GM23248 (cell line): ENCODE measurements around the gene ZNF544. TPM values are rescaled to one million over a fixed set of nuclear protein-coding genes. Genes with fewer than 3 reads are reported as not detected.

Source experiments
- DNase-seq: peaks from one replicate; pipeline ENCODE4 v3.0.0-alpha.2; 2015
- H2AFZ ChIP-seq: fragments of 200-600 bp; sonication (generic); 2 replicates; pipeline ENCODE4 v1.6.1; 2016; ENCODE audit warnings: antibody characterized with exemption
- H3F3A ChIP-seq: fragments of 200-600 bp; sonication (generic); 2 replicates; pipeline ENCODE4 v1.6.1; 2016; ENCODE audit warnings: mild to moderate bottlenecking, antibody characterized with exemption, mixed run types; ENCODE audit not compliant: insufficient read depth
- H3K27ac ChIP-seq: fragments of 200-600 bp; sonication (generic); 2 replicates; pipeline ENCODE4 v1.5.1; 2016; ENCODE audit warnings: mild to moderate bottlenecking
- H3K27me3 ChIP-seq: fragments of 200-600 bp; sonication (generic); replicated peaks from 2 replicates; pipeline ENCODE4 v1.6.1; 2016; ENCODE audit warnings: mild to moderate bottlenecking; ENCODE audit not compliant: insufficient read depth
- H3K36me3 ChIP-seq: fragments of 200-600 bp; sonication (generic); 2 replicates; pipeline ENCODE4 v1.6.1; 2016; ENCODE audit warnings: low read depth, mild to moderate bottlenecking
- H3K4me1 ChIP-seq: fragments of 200-600 bp; sonication (generic); 2 replicates; pipeline ENCODE4 v1.6.1; 2016; ENCODE audit warnings: mild to moderate bottlenecking; ENCODE audit not compliant: insufficient read depth
- H3K4me2 ChIP-seq: fragments of 200-600 bp; sonication (generic); one replicate; pipeline ENCODE4 v1.6.1; 2016; ENCODE audit warnings: mild to moderate bottlenecking; ENCODE audit not compliant: unreplicated experiment
- H3K4me3 ChIP-seq: fragments of 200-600 bp; sonication (generic); 2 replicates; pipeline ENCODE4 v1.5.1; 2016; ENCODE audit warnings: mild to moderate bottlenecking
- H3K79me2 ChIP-seq: fragments of 200-600 bp; sonication (generic); 2 replicates; pipeline ENCODE4 v1.6.1; 2016; ENCODE audit warnings: mild to moderate bottlenecking; ENCODE audit not compliant: insufficient read depth
- H3K9ac ChIP-seq: fragments of 200-600 bp; sonication (generic); 2 replicates; pipeline ENCODE4 v1.6.1; 2016; ENCODE audit warnings: mild to moderate bottlenecking
- H3K9me2 ChIP-seq: fragments of 200-600 bp; sonication (generic); 2 replicates; pipeline ENCODE4 v1.6.1; 2016; ENCODE audit warnings: mixed run types, mild to moderate bottlenecking, moderate library complexity; ENCODE audit not compliant: insufficient read depth
- H3K9me3 ChIP-seq: fragments of 200-600 bp; sonication (generic); one replicate; pipeline ENCODE4 v1.6.1; 2017; ENCODE audit warnings: low read depth
- H4K20me1 ChIP-seq: fragments of 200-600 bp; sonication (generic); 2 replicates; pipeline ENCODE4 v1.6.0; 2016; ENCODE audit not compliant: insufficient read depth
- EZH2 ChIP-seq: fragments of 200-600 bp; sonication (generic); IDR thresholded peaks from 2 replicates; pipeline ENCODE4 v1.6.1; 2018; ENCODE audit warnings: antibody characterized with exemption, mild to moderate bottlenecking; ENCODE audit not compliant: insufficient read depth, poor library complexity, severe bottlenecking
- EZH2phosphoT487 ChIP-seq: fragments of 200-600 bp; sonication (generic); IDR thresholded peaks from 2 replicates; pipeline ENCODE4 v1.6.1; 2018; ENCODE audit warnings: antibody characterized with exemption, moderate library complexity, mild to moderate bottlenecking, low read depth; ENCODE audit not compliant: insufficient read depth
- WGBS, 2 experiments: methylation state at CpG; one replicate each; pipeline ENCODE4 v1.1.6; 2015 to 2017; ENCODE audit warnings: low lambda C conversion rate in 2 of 2, low coverage in 1 of 2; ENCODE audit errors: missing lambda C conversion rate in 2 of 2; 5-methylcytosine and 5-hydroxymethylcytosine counted together
- in situ Hi-C: fragments of 300-500 bp; cut with MboI; formaldehyde crosslinking; loops from 2 replicates; pipeline ENCODE4 v1.15.0; 2020
- polyA plus RNA-seq: library from polyadenylated mRNA; unstranded; fragments of >200 nt; fragmentation: Nextera tagmentation; extraction: Ambion mirVana; gene quantifications from 2 replicates; pipeline ENCODE4 v1.2.1, GENCODE V29; 2016
- total RNA-seq: library from RNA; depleted of rRNA; stranded (reverse); fragments of >200 nt; shearing (Covaris generic); gene quantifications from 2 replicates; pipeline ENCODE4 v1.2.3, GENCODE V29; 2014

ZNF544 gene
- total and polyA plus RNA-seq, 2 experiments from 2014 or later: 15.9 to 32.0 TPM

GRCh38 chr19:58217607-58218391 lies 10.9 kb upstream of the ZNF544 start:
- H4K20me1 ChIP-seq: no peaks in the 10 kb centered on the region
- no peak overlapping the region for H3K4me3 ChIP-seq
- H3K36me3 ChIP-seq: peaks cover 14% of the 10 kb centered on the region
- H3K27me3 ChIP-seq: no peaks in the 10 kb centered on the region
- no peak overlapping the region for H3K4me2 ChIP-seq
- WGBS, 2 experiments: 91 to 92% methylated on average over 25 of the region's 25 CpGs
- in situ Hi-C loops: no loop called here
- no peak overlapping the region for H3K9ac ChIP-seq
- no peak overlapping the region for H3K27ac ChIP-seq
- no peaks in the 10 kb centered on the region for H3K4me1 ChIP-seq
- no peaks in the 10 kb centered on the region for H3K9me2 ChIP-seq
- TF ChIP-seq EZH2phosphoT487 (no peak), EZH2 (no peak)
- no peak overlapping the region for H2AFZ ChIP-seq
- H3K79me2 ChIP-seq: no peaks in the 10 kb centered on the region
- peaks cover 15% of the 10 kb centered on the region; the same call in 1 of the 2 replicates for H3F3A ChIP-seq
- peaks cover 4% of the 10 kb centered on the region for H3K9me3 ChIP-seq
- no peak for DNase-seq

- peak; percentile 45 for DNase-seq
Measured at GRCh38 chr19:58218899-58219298, 9.8 kb upstream of the ZNF544 start.

GRCh38 chr19:58227964-58228584 lies 640 bp upstream of the ZNF544 start:
- peak overlapping the region; percentile 80 for H3K4me3 ChIP-seq
- 4 to 9% methylated on average over 23 of the region's 23 CpGs for WGBS, 2 experiments
- no peaks in the 10 kb centered on the region for H3K27me3 ChIP-seq

More at GRCh38 chr19:58218899-58219298, 9.8 kb upstream of the ZNF544 start:
- in situ Hi-C loops: no loop called here
- no peaks in the 10 kb centered on the region for H3K4me1 ChIP-seq
- no peak overlapping the region for H3K4me3 ChIP-seq
- TF ChIP-seq EZH2: no peak
- no peak for TF ChIP-seq EZH2phosphoT487
- no peak overlapping the region for H3K27ac ChIP-seq
- peaks cover 3% of the 10 kb centered on the region for H3K36me3 ChIP-seq
- no peaks in the 10 kb centered on the region for H3K9me3 ChIP-seq
- no peaks in the 10 kb centered on the region for H3K27me3 ChIP-seq
- no peaks in the 10 kb centered on the region for H3K79me2 ChIP-seq
- no peak overlapping the region for H2AFZ ChIP-seq
- no peaks in the 10 kb centered on the region for H3K9me2 ChIP-seq
- no peak overlapping the region for H3K9ac ChIP-seq
- no peak overlapping the region for H3K4me2 ChIP-seq
- H3F3A ChIP-seq: peaks cover 15% of the 10 kb centered on the region; the same call in 1 of the 2 replicates
- 40 to 48% methylated on average over 8 to 9 of the region's 9 CpGs for WGBS, 2 experiments
- no peaks in the 10 kb centered on the region for H4K20me1 ChIP-seq

GRCh38 chr19:58229255-58229639 lies 533 bp downstream of the ZNF544 start:
- WGBS, 2 experiments: 15 to 20% methylated on average over 5 to 13 of the region's 13 CpGs
- Histone ChIP-seq H4K20me1 (no peaks in the 10 kb centered on the region), H3K4me3 (peak overlapping the region; percentile 80), H3K36me3 (peaks cover 42% of the 10 kb centered on the region), H2AFZ (peak overlapping the region; percentile 95), H3K9ac (peak overlapping the region; percentile 81), H3K27me3 (no peaks in the 10 kb centered on the region), H3K4me2 (peak overlapping the region; percentile 67), H3K9me2 (no peaks in the 10 kb centered on the region), H3F3A (peaks cover 4% of the 10 kb centered on the region; the same call in 1 of the 2 replicates), H3K79me2 (peaks cover 42% of the 10 kb centered on the region), H3K4me1 (peaks cover 11% of the 10 kb centered on the region), H3K27ac (no peak overlapping the region), H3K9me3 (no peaks in the 10 kb centered on the region)
- TF ChIP-seq EZH2: no peak
- no peak for TF ChIP-seq EZH2phosphoT487
- DNase-seq: peak; percentile 65
- in situ Hi-C loops: no loop called here

More at GRCh38 chr19:58227964-58228584, 640 bp upstream of the ZNF544 start:
- Histone ChIP-seq H3K79me2 (peaks cover 33% of the 10 kb centered on the region), H3K9me3 (no peaks in the 10 kb centered on the region), H4K20me1 (no peaks in the 10 kb centered on the region), H3K36me3 (peaks cover 32% of the 10 kb centered on the region), H3F3A (peaks cover 4% of the 10 kb centered on the region; the same call in 1 of the 2 replicates), H3K4me2 (peak overlapping the region; percentile 82), H3K9ac (peak overlapping the region; percentile 81), H3K27ac (peak overlapping the region; percentile 62), H3K4me1 (peaks cover 11% of the 10 kb centered on the region), H3K9me2 (no peaks in the 10 kb centered on the region), H2AFZ (peak overlapping the region; percentile 95)
- DNase-seq: no peak
- TF ChIP-seq EZH2 (no peak), EZH2phosphoT487 (no peak)
- in situ Hi-C loops: no loop called here
